Activated CD8-positive, alpha-beta memory T cell treated with anti-CD3 and anti-CD28 coated beads, Interleukin-2, amount 50 U/mL, for 4 hours (primary cell): ENCODE data around the gene CDC42.

ENCODE experiments used
- DNase-seq: peaks from one replicate; pipeline ENCODE4 v3.0.0-alpha.2; 2020

Gene CDC42

DNA sequence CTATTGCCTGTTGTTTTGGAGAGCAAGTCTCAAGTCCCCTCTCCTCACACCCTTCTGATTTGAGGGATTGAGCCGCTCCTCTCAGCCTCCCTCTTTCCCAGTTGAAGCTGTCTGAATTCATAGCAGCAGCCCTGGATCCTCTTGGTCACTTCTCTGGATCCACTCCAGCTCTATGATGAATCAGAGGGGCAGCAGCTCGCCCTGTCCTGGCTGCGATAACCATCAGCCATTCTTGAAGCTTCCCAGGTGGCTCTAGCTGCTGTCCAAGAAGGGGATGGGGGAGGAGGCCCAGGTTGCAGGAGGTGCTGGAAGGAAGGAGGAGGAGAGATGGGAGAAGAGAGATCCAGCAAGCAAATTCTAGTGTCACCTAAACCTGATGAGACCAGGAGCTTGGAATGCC, 59.1 kb downstream of the CDC42 start:
- DNase-seq: no peak

GRCh38 chr1:22112554-22112953, 60.0 kb downstream of the CDC42 start:
- no peak for DNase-seq

DNA sequence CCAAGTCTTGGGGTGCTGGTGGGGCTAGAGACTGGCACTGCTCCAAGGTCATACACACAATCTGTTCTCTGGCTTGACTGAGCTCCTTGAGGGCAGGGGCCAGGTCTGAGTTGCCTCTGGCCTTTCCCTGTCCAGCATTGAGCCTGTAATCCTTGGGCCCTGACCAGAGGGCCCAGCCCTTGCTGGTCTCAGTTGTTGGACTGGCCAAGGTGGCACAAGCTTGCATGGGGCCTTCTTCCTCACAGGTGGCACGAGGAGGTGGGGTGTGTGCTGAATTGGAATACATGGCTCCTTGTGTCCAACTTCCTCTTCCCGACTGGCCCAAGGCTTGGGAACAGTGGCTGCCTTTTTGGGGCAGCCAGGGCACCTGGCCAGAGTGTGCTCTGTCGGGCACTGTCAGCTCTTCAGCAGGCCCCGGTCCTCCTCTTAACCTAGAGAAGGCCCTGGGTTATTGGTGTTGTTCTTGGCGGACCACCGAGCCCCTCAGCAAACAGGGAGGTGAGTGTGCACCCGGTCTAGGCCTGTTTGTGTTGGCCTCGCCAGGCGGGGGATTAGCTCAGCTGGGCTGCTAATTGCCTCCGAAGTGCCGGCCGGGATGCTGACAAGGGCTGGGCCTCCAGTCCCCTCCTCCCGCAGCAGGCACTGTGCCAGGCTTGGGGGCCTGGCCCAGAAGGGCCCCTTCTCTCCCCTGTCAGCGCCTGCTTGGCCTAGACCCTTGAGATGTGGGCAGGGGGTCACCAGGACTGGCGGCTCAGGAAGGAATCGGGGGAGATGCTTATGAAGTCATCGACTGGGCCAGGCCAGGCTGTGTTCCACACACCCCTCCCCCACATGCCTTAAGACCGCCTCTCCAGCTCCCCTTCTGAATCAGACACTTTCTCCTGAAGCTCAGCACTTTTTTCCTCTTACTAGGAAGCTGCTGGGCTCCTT, 61.8 kb downstream of the CDC42 start:
- DNase-seq: no peak

DNA sequence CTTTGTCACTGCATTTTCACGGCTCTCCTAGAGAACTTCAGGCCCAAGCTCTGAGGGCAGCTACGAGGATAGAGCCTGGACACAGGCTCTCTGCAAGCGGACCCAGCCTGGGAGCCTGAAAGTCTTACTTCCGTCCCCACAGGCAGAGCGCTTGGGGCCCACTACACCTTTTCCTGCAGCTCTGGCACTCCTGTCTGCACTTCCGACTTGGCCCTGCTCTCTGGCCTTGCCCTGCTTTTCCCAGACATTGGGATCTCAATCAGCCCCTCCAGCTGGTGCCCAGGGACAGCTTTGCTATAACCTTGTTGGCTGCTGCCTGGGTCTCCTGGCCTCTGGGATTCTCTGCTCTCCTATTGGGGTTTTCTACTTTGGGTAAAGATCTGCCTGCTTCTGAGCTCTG, 62.8 kb downstream of the CDC42 start:
- no peak for DNase-seq

- no peak for DNase-seq
Observed at GRCh38 chr1:22117238-22117637, 64.7 kb downstream of the CDC42 start.

GRCh38 chr1:22117851-22118250, 65.3 kb downstream of the CDC42 start:
- no peak for DNase-seq

DNA sequence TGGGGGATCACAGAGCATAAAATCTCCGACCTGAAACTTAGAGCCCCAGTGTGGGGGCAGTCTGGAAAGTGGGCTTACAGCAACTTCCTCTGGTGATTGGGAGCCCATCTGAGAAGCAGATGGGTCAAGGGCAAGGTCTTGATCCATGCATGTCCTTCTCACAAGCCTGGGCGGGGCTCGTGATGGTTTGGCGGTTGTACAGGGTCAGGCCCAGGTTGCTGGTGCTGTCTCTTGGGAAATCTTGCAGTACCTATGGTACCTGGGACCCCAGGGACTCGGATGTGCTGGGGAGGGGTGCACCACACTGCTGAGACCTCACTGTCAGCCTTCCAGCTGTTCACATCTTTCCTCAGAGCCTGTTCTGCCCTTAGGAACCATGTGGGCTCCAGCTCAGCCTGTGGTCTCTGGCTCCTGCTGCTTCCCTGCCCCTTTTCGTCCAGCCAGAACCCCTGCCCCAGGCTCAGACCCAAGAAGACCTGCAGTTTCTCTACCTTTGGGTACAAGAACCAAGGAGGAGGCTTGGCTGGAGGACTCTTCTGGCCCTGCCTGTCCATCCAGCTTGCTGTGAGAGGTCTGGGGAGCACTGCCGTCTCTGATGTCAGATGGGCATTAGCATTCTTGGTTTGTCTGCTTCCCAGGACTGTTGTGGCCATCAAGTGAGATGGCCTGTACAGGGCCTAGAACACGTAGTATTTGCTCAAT, 65.9 kb downstream of the CDC42 start:
- no peak for DNase-seq

GRCh38 chr1:22119626-22120468, 67.3 kb downstream of the CDC42 start:
- no peak for DNase-seq

DNA sequence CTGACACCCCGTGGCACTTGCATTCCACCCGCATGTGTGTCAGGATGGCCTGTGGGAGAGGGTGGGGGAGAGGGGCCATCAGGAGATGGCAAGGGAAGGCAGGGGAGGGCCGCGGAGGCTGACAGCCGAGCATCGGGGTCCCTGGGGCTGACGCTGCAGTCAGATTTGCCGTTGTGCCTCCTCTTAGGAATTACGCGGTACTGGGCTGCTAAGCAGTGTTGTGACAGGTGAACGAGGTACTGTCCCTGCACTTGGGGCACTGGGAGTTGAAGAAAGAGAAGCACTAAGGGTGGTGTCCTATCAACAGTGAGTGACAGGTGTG, 67.9 kb downstream of the CDC42 start:
- no peak for DNase-seq

DNA sequence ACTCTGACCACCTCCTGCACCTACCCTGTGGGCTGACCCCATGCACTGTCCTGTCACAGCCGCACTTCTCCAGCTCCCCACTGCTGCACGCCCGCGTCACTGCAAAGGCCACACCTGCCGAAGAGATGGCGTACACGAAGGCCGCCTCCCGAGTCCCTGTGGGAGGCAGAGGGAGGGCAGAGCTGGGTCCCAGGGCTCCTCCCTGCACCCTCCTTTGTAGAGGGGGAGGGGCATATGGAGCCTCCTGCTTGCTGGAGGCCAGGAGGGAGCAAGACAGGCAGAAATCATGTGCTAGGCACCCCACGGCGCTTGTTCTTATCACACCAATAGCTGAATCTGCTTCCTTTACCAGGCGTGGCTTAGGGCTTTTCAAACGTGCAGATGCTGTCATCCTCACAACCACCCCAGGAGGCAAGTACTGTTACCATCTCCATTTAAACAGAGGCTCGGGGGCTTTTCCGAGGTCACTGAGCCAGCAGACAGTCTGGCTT, 69.0 kb downstream of the CDC42 start:
- DNase-seq: no peak

DNA sequence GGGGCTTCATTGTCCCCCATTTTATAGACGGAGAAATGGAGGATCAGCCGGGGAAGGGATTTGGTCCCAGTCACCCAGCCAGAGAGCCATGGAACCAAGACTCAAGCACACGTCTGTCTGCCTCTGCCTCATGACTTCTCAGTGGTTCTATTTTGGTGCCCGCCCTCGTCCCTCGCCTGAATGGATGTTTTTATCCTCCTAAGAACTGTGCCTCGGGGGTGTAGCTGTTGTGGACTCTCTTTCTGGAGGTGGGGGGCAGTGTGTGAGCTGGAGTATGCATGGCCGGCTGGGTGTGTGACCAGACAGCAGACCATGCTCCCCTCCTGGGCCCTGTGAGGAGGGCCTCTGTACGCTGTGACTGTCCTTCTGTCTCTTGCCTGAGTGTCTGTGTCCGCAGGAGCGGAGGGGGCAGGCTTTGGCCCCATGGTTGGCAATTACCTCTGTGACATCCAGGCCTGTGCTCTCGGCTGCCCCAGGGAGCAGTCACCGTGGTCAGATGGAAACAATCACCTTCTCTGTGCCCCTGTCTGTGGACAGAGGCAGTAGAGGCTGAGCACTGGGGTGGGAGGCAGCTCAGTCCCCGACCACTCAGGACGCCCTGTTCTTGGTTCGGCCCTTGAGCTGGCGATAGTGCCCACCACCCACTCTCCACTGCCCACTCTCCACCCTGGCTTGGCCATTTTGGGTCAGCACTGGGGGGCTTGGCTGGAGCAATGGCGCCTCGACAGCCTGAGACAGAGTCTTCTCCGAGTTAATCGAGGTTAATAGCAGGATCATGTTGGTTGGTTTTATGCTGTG, 70.0 kb downstream of the CDC42 start:
- DNase-seq: no peak

DNA sequence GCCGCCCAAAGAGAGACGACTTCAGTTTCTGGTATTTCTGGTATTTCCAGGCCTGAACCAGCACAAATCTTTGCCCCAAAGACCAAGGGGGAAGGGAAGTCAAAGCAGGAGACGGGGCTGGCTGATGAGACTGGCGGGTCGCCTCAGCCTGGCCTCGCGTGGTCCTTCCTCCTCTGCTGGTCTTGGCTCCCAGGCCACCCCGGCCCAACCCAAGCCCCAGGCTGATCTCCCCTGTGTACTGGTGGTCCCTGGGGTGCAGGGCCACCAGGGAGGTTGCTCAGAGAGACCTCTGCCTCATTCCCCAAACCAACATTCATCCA, 70.5 kb downstream of the CDC42 start:
- DNase-seq: no peak

- no peak for DNase-seq
Observed at GRCh38 chr1:22123901-22124404, 71.4 kb downstream of the CDC42 start.

GRCh38 chr1:22124592-22125229, 72.2 kb downstream of the CDC42 start:
- DNase-seq: no peak

DNA sequence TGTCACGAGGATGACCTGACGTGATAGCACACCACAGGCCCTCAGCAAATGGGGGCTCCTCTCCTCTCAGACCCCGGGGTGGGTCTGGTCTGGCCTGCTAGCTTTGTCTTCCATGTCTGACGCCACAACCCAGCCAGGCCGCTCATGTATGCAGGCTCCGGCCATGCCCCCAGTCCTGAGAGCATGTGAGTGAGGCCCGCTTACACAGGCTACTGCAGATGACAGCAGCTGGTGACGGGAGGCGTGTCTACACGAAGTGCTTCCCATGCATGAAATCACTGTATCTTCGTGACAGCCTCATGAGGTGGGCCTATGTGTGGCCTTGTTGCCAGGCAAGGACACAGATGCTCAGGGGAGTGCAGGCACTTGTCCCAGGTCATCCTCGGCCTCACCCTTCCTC, 74.0 kb downstream of the CDC42 start:
- DNase-seq: no peak

GRCh38 chr1:22127248-22127647, 74.7 kb downstream of the CDC42 start:
- DNase-seq: no peak

GRCh38 chr1:22127731-22128130, 75.2 kb downstream of the CDC42 start:
- no peak for DNase-seq

GRCh38 chr1:22128392-22128791, 75.9 kb downstream of the CDC42 start:
- no peak for DNase-seq

DNA sequence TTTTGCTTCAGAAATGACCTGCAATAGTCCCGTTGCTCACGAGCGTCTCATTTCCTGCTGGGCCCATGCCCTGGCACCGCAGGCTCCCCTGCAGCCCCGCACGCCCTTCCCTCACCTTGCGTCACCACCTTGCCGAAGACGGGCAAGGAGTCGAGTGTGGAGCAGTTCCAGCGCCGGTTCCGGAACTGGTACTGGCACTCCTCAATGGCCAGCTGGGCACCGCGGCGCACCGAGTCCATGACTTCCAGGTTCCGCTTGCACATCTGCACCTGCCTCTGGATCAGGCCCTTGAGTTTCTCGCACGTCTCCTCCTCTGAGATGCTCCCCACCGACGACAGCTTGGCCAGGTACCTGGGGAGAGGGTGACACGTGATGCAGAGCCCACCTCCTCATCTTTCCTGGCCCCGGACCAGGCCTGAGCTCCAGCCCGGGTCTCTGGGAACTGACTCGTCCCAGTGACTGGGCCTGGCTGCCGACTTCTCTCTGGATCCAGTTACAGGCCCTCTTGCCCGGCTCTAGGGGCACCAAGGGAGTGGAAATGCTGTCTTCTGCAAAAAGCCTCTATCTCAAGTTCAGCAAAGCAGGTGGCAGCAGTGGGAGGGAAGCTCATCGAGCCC, 77.1 kb downstream of the CDC42 start:
- no peak for DNase-seq

GRCh38 chr1:22131062-22131461, 78.6 kb downstream of the CDC42 start:
- DNase-seq: no peak

- peak; percentile 60 for DNase-seq
Observed at GRCh38 chr1:22131875-22132486, 79.5 kb downstream of the CDC42 start.
